Mesothelial cell of epicardium (in vitro differentiated cells): ENCODE data around the gene FSCN2. TPM values are rescaled to one million over a fixed set of nuclear protein-coding genes. Genes with fewer than 3 reads are reported as not detected.

Source experiments
- DNase-seq, 2 experiments: peaks; one replicate each; pipeline ENCODE4 v3.0.0; 2021; ENCODE audit warnings: low spot score in 2 of 2; ENCODE audit not compliant: unreplicated experiment in 2 of 2
- H3K27ac Mint-ChIP-seq: 2 replicates; pipeline ENCODE4 v1.8.0; 2021; ENCODE audit warnings: mixed read lengths
- H3K27me3 Mint-ChIP-seq: 2 replicates; pipeline ENCODE4 v1.8.0; 2021; ENCODE audit warnings: low read depth, mixed read lengths
- H3K36me3 Mint-ChIP-seq: 2 replicates; pipeline ENCODE4 v1.8.0; 2021; ENCODE audit warnings: mixed read lengths
- H3K4me1 Mint-ChIP-seq: 2 replicates; pipeline ENCODE4 v1.8.0; 2021; ENCODE audit warnings: mixed read lengths
- H3K4me3 Mint-ChIP-seq: 2 replicates; pipeline ENCODE4 v1.8.0; 2021; ENCODE audit warnings: mild to moderate bottlenecking, moderate library complexity, mixed read lengths
- H3K9me3 Mint-ChIP-seq: 2 replicates; pipeline ENCODE4 v1.8.0; 2021; ENCODE audit warnings: mixed read lengths
- total RNA-seq: library from RNA; stranded (reverse); gene quantifications from 3 replicates; pipeline ENCODE4 v1.2.1, GENCODE V29; 2021
- TF ChIP-seq, protein P1 (sequence below): fragments of 200-600 bp; sonication (generic); IDR thresholded peaks from one replicate; pipeline ENCODE4 v1.5.0; 2021; ENCODE audit warnings: antibody characterized with exemption; ENCODE audit not compliant: unreplicated experiment

Gene FSCN2
- total RNA-seq, 1 donor from 2014 or later: 17.3 TPM

DNA sequence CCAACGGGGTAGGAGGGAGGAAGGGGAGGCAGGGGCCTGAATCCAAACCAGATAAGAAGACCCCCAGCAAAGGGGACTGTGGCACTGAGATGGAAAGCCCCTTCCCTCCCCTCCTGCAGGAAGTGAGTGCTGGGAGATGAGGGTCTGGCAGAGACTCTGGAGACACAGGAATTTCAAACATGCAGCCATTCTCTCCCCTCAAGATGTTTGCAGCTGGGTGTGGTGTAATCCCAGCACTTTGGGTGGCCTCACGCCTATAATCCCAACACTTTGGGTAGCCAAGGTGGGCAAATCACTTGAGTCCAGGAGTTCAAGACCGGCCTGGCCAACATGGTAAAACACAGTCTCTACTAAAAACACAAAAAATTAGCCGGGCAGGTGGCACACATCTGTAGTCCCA, 57.9 kb downstream of the FSCN2 start:
- H3K27ac Mint-ChIP-seq: peak overlapping the region; percentile 9
- TF ChIP-seq, protein P1, sequence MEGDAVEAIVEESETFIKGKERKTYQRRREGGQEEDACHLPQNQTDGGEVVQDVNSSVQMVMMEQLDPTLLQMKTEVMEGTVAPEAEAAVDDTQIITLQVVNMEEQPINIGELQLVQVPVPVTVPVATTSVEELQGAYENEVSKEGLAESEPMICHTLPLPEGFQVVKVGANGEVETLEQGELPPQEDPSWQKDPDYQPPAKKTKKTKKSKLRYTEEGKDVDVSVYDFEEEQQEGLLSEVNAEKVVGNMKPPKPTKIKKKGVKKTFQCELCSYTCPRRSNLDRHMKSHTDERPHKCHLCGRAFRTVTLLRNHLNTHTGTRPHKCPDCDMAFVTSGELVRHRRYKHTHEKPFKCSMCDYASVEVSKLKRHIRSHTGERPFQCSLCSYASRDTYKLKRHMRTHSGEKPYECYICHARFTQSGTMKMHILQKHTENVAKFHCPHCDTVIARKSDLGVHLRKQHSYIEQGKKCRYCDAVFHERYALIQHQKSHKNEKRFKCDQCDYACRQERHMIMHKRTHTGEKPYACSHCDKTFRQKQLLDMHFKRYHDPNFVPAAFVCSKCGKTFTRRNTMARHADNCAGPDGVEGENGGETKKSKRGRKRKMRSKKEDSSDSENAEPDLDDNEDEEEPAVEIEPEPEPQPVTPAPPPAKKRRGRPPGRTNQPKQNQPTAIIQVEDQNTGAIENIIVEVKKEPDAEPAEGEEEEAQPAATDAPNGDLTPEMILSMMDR: no peak
- H3K36me3 Mint-ChIP-seq: peaks cover 56% of the 10 kb centered on the region
- no peaks in the 10 kb centered on the region for H3K4me1 Mint-ChIP-seq
- no peaks in the 10 kb centered on the region for H3K27me3 Mint-ChIP-seq
- no peak overlapping the region for H3K4me3 Mint-ChIP-seq
- no peak for DNase-seq
- H3K9me3 Mint-ChIP-seq: no peaks in the 10 kb centered on the region

Other genes starting within 250 kb of the FSCN2 start
- 96.6 to 105 TPM (median 103 TPM) in 3 replicates for gene SLC38A10, start 233.1 kb upstream of the FSCN2 start, total RNA-seq
- gene BAHCC1, start 132.9 kb upstream of the FSCN2 start, total RNA-seq: 34.9 to 36.4 TPM (median 35.1 TPM) in 3 replicates
- gene ACTG1, start 15.6 kb upstream of the FSCN2 start, total RNA-seq: 4,391 to 4,678 TPM (median 4,589 TPM) in 3 replicates
- gene FAAP100, start 24.0 kb downstream of the FSCN2 start, total RNA-seq: 35.4 to 37.2 TPM (median 36.0 TPM) in 3 replicates
- 93.3 to 102 TPM (median 94.5 TPM) in 3 replicates for gene NPLOC4, start 108.7 kb downstream of the FSCN2 start, total RNA-seq
- 2.9 to 3.7 TPM (median 3.1 TPM) in 3 replicates for gene TSPAN10, start 108.8 kb downstream of the FSCN2 start, total RNA-seq
- gene PDE6G, start 128.2 kb downstream of the FSCN2 start, total RNA-seq: 0.59 to 1.4 TPM (median 1.00 TPM) in 3 replicates
- 23.9 to 26.5 TPM (median 25.7 TPM) in 3 replicates for gene OXLD1, start 138.2 kb downstream of the FSCN2 start, total RNA-seq
- 16.3 to 19.6 TPM (median 17.5 TPM) in 3 replicates for gene CCDC137, start 138.4 kb downstream of the FSCN2 start, total RNA-seq
- gene ARL16, start 155.4 kb downstream of the FSCN2 start, total RNA-seq: 42.8 to 44.7 TPM (median 44.5 TPM) in 3 replicates
- gene HGS, start 155.6 kb downstream of the FSCN2 start, total RNA-seq: 114 to 122 TPM (median 119 TPM) in 3 replicates
- gene MRPL12, start 175.0 kb downstream of the FSCN2 start, total RNA-seq: 53.9 to 56.7 TPM (median 54.1 TPM) in 3 replicates
- gene SLC25A10, start 183.9 kb downstream of the FSCN2 start, total RNA-seq: 13.2 to 15.7 TPM (median 15.2 TPM) in 3 replicates